HG02943 (cell line): Measurements from ENCODE around the gene SSU72.
"Not testable (repeated sequence)": the region's sequence is repeated elsewhere in the genome, so short reads cannot be mapped to it uniquely, and the experiment has no call there.

Source experiments
- ATAC-seq: cut with Tn5 transposase; IDR thresholded peaks from one replicate; pipeline ENCODE4 v1.9.1; 2021; ENCODE audit warnings: mild to moderate bottlenecking, low read depth, moderate library complexity; ENCODE audit not compliant: unreplicated experiment

Gene SSU72

GRCh38 chr1:1512425-1512824, 62.2 kb downstream of the SSU72 start:
- ATAC-seq: not testable (repeated sequence)

GRCh38 chr1:1511533-1512285, 63.0 kb downstream of the SSU72 start, which contains the start of gene ATAD3A:
Gene ATAD3A (plus strand): TSS chr1:1512162. CDS start chr1:1512269, 107 bp downstream.
- peak; percentile 87 for ATAC-seq

GRCh38 chr1:1510912-1511532, 63.6 kb downstream of the SSU72 start:
- no peak for ATAC-seq

- not testable (repeated sequence) for ATAC-seq
Observed at GRCh38 chr1:1509465-1509850, 65.2 kb downstream of the SSU72 start.

- ATAC-seq: not testable (repeated sequence)
Observed at GRCh38 chr1:1508775-1509464, 65.7 kb downstream of the SSU72 start.

- ATAC-seq: no peak
Observed at GRCh38 chr1:1507305-1507704, 67.4 kb downstream of the SSU72 start.

GRCh38 chr1:1505801-1506200, 68.9 kb downstream of the SSU72 start:
- ATAC-seq: not testable (repeated sequence)

GRCh38 chr1:1505366-1505798, 69.3 kb downstream of the SSU72 start:
- not testable (repeated sequence) for ATAC-seq

GRCh38 chr1:1504777-1505365, 69.8 kb downstream of the SSU72 start:
- ATAC-seq: not testable (repeated sequence)

GRCh38 chr1:1495461-1495975, 79.1 kb downstream of the SSU72 start:
- not testable (repeated sequence) for ATAC-seq

- not testable (repeated sequence) for ATAC-seq
Observed at GRCh38 chr1:1494311-1494710, 80.4 kb downstream of the SSU72 start.
